H1 (cell line): Measurements from ENCODE around the gene KRTAP3-2. TPM values are rescaled to one million over a fixed set of nuclear protein-coding genes. Genes with fewer than 3 reads are reported as not detected.

Experiments used
- CTCF ChIA-PET: fragments of 300-600 bp; sonication (Branson Sonifier 250); formaldehyde crosslinking; loops from one replicate; lab custom pipeline; 2021; ENCODE audit not compliant: partially characterized antibody; lab: Charles Lee
- POLR2A ChIA-PET: fragments of 300-600 bp; sonication (Branson Sonifier 250); formaldehyde crosslinking; loops from one replicate; lab custom pipeline; 2021; ENCODE audit warnings: inconsistent platforms; ENCODE audit not compliant: partially characterized antibody; lab: Charles Lee
- DNase-seq, 2 experiments: peaks; one replicate each; pipeline versions ENCODE4 v3.0.0 to v3.0.0-alpha.2; 2010 to 2022; ENCODE audit warnings: low spot score in 2 of 2, low read depth in 1 of 2, mixed read lengths in 1 of 2
- FAIRE-seq: peaks from 2 replicates; lab custom pipeline; 2011; peaks lifted over from hg19 to GRCh38; lab: Jason Lieb, UNC
- H2AFZ ChIP-seq: 2 replicates; pipeline ENCODE4 v1.8.1; 2012; ENCODE audit warnings: low read length, inconsistent platforms
- H2AK5ac ChIP-seq: 2 replicates; pipeline ENCODE4 v1.6.1; 2013; ENCODE audit warnings: low read depth, low read length
- H2BK120ac ChIP-seq: replicated peaks from 2 replicates; pipeline ENCODE3; 2013; ENCODE audit warnings: low read depth, low read length, inconsistent platforms
- H2BK12ac ChIP-seq: 2 replicates; pipeline ENCODE4 v1.6.1; 2013; ENCODE audit warnings: low read depth, low read length
- H2BK15ac ChIP-seq: 2 replicates; pipeline ENCODE4 v1.6.1; 2013; ENCODE audit warnings: low read length
- H2BK20ac ChIP-seq: 2 replicates; pipeline ENCODE4 v1.6.1; 2013; ENCODE audit warnings: low read length
- H2BK5ac ChIP-seq: 2 replicates; pipeline ENCODE4 v1.6.1; 2013; ENCODE audit warnings: low read depth, low read length
- H3K14ac ChIP-seq: 2 replicates; pipeline ENCODE4 v1.6.1; 2013; ENCODE audit warnings: inconsistent platforms; ENCODE audit not compliant: insufficient read length
- H3K18ac ChIP-seq: 2 replicates; pipeline ENCODE4 v1.6.1; 2013; ENCODE audit warnings: low read length; ENCODE audit errors: extremely low read depth
- H3K23ac ChIP-seq: 2 replicates; pipeline ENCODE4 v1.6.1; 2013; ENCODE audit warnings: inconsistent platforms; ENCODE audit not compliant: insufficient read length
- H3K23me2 ChIP-seq: 2 replicates; pipeline ENCODE4 v1.6.1; 2013; ENCODE audit warnings: low read depth, low read length
- H3K27ac ChIP-seq: 2 replicates; pipeline ENCODE4 v1.6.1; 2011; ENCODE audit warnings: low read depth, low read length, inconsistent platforms
- H3K27me3 ChIP-seq, 4 experiments: replicated peaks in 1 of 4; 1 replicate in 1 of 4; 2 replicates in 3 of 4; pipeline versions ENCODE4 v1.6.1 to v1.8.1; 2011 to 2013; ENCODE audit warnings: low read length in 3 of 4, mild to moderate bottlenecking in 3 of 4, inconsistent platforms in 2 of 4, mixed read lengths in 2 of 4, moderate library complexity in 1 of 4; ENCODE audit not compliant: control insufficient read depth in 3 of 4, insufficient read depth in 3 of 4; ENCODE audit errors: extremely low read depth in 1 of 4
- H3K36me3 ChIP-seq, 4 experiments: 2 replicates each; pipeline versions ENCODE4 v1.6.1 to v1.8.1; 2011 to 2013; ENCODE audit warnings: mild to moderate bottlenecking in 4 of 4, low read length in 3 of 4, moderate library complexity in 2 of 4, control low read depth in 1 of 4, inconsistent platforms in 1 of 4; ENCODE audit not compliant: insufficient read depth in 4 of 4, control insufficient read depth in 2 of 4
- H3K4ac ChIP-seq: replicated peaks from 2 replicates; pipeline ENCODE3; 2013; ENCODE audit warnings: low read length, low read depth, mixed read lengths, inconsistent platforms; ENCODE audit not compliant: insufficient read length
- H3K4me1 ChIP-seq, 4 experiments: replicated peaks in 1 of 4; 1 replicate in 1 of 4; 2 replicates in 3 of 4; pipeline versions ENCODE4 v1.6.1 to v1.8.1; 2011 to 2013; ENCODE audit warnings: low read length in 3 of 4, inconsistent platforms in 2 of 4, mixed read lengths in 1 of 4; ENCODE audit not compliant: insufficient read depth in 4 of 4, control insufficient read depth in 3 of 4
- H3K4me2 ChIP-seq, 2 experiments: 2 replicates each; pipeline versions ENCODE4 v1.6.1 to v1.8.1; 2011 to 2013; ENCODE audit warnings: low read depth in 2 of 2, low read length in 2 of 2, control low read depth in 1 of 2, inconsistent platforms in 1 of 2, mild to moderate bottlenecking in 1 of 2; ENCODE audit not compliant: insufficient read depth in 1 of 2
- H3K4me3 ChIP-seq, 4 experiments: fragments of 200-600, 300-600 bp in 1 of 4; sonication (generic), shearing (Covaris generic), sonication (Bioruptor Twin) in 1 of 4; 2 replicates each; pipeline versions ENCODE4 v1.5.1 to v1.8.1; 2011 to 2016; ENCODE audit warnings: low read length in 4 of 4, low read depth in 3 of 4, control low read depth in 2 of 4, inconsistent platforms in 2 of 4, mild to moderate bottlenecking in 2 of 4, mixed read lengths in 1 of 4, moderate library complexity in 1 of 4; ENCODE audit not compliant: insufficient read depth in 2 of 4; ENCODE audit errors: extremely low read depth in 1 of 4
- H3K56ac ChIP-seq: replicated peaks from 2 replicates; pipeline ENCODE3; 2013; ENCODE audit warnings: low read depth, mild to moderate bottlenecking, mixed read lengths, low read length, inconsistent platforms; ENCODE audit not compliant: insufficient read length
- H3K79me1 ChIP-seq: 2 replicates; pipeline ENCODE4 v1.6.1; 2013; ENCODE audit warnings: low read depth, low read length, control low read depth
- H3K79me2 ChIP-seq, 2 experiments: 2 replicates each; pipeline versions ENCODE4 v1.6.1 to v1.8.1; 2012 to 2013; ENCODE audit warnings: low read length in 2 of 2, mild to moderate bottlenecking in 2 of 2, inconsistent platforms in 1 of 2; ENCODE audit not compliant: insufficient read depth in 2 of 2, control insufficient read depth in 1 of 2
- H3K9ac ChIP-seq, 4 experiments: replicated peaks in 1 of 4; 1 replicate in 1 of 4; 2 replicates in 3 of 4; pipeline versions ENCODE4 v1.6.1 to v1.8.1; 2011 to 2013; ENCODE audit warnings: low read depth in 3 of 4, low read length in 3 of 4, control low read depth in 2 of 4, mild to moderate bottlenecking in 2 of 4, moderate library complexity in 2 of 4, inconsistent platforms in 1 of 4; ENCODE audit errors: extremely low read depth in 1 of 4
- H3K9me3 ChIP-seq, 2 experiments: 2 replicates each; pipeline versions ENCODE4 v1.6.1 to v1.8.1; 2012 to 2013; ENCODE audit warnings: mild to moderate bottlenecking in 2 of 2, moderate library complexity in 2 of 2, control low read depth in 1 of 2, inconsistent platforms in 1 of 2, low read depth in 1 of 2, low read length in 1 of 2, mixed read lengths in 1 of 2; ENCODE audit not compliant: insufficient read depth in 2 of 2
- H4K20me1 ChIP-seq, 2 experiments: replicated peaks in 1 of 2; 2 replicates each; pipeline versions ENCODE3 to v1.8.1; 2011 to 2013; ENCODE audit warnings: inconsistent platforms in 2 of 2, low read length in 2 of 2, mild to moderate bottlenecking in 1 of 2; ENCODE audit not compliant: insufficient read depth in 2 of 2, control insufficient read depth in 1 of 2
- H4K5ac ChIP-seq: 2 replicates; pipeline ENCODE4 v1.6.1; 2013; ENCODE audit warnings: low read length, low read depth, mixed read lengths, inconsistent platforms; ENCODE audit not compliant: insufficient read length
- H4K8ac ChIP-seq: 2 replicates; pipeline ENCODE4 v1.8.0; 2013; ENCODE audit warnings: mild to moderate bottlenecking, moderate library complexity, low read length, inconsistent platforms; ENCODE audit not compliant: insufficient read depth; ENCODE audit errors: extremely low read depth
- H4K91ac ChIP-seq: replicated peaks from 2 replicates; pipeline ENCODE3; 2013; ENCODE audit warnings: low read length, mixed read lengths, inconsistent platforms; ENCODE audit not compliant: insufficient read length
- POLR2A ChIP-seq, 2 experiments: IDR thresholded peaks; 1 replicate in 1 of 2; 2 replicates in 1 of 2; pipeline ENCODE4 v1.6.1; 2011; ENCODE audit warnings: low read depth in 2 of 2, low read length in 2 of 2, mild to moderate bottlenecking in 2 of 2; ENCODE audit errors: control extremely low read depth in 1 of 2
- POU5F1 ChIP-seq: IDR thresholded peaks from 2 replicates; pipeline ENCODE4 v1.6.1; 2011; ENCODE audit warnings: low read depth, mild to moderate bottlenecking, low read length, moderate library complexity
- RBBP5 ChIP-seq: IDR thresholded peaks from 2 replicates; pipeline ENCODE4 v1.7.1; 2012; ENCODE audit warnings: low read depth, mild to moderate bottlenecking, inconsistent platforms, low read length, moderate library complexity, borderline replicate concordance
- SAP30 ChIP-seq: fragments of 300-600 bp; sonication (generic); IDR thresholded peaks from 2 replicates; pipeline ENCODE4 v1.7.1; 2012; ENCODE audit warnings: low read length, moderate library complexity, mild to moderate bottlenecking, inconsistent platforms; ENCODE audit not compliant: insufficient read depth, insufficient replicate concordance
- WGBS, 2 experiments: shearing (Covaris generic) in 1 of 2; methylation state at CpG; one replicate each; pipeline versions ENCODE4 v1.1.6 to v1.1.7; 2013 to 2015; ENCODE audit warnings: low lambda C conversion rate in 2 of 2, mixed read lengths in 2 of 2, inconsistent platforms in 1 of 2, low coverage in 1 of 2, missing lambda C conversion rate in 1 of 2; ENCODE audit not compliant: insufficient replicate concordance in 2 of 2, insufficient coverage in 1 of 2, insufficient read length in 1 of 2; ENCODE audit errors: extremely low coverage in 1 of 2, missing lambda C conversion rate in 1 of 2; 5-methylcytosine and 5-hydroxymethylcytosine counted together
- polyA plus RNA-seq, 7 experiments: library from polyadenylated mRNA; depleted of rRNA in 3 of 7; stranded (reverse) in 5 of 7; unstranded in 2 of 7; fragments of >200 nt in 5 of 7; fragments of 200-250 nt in 2 of 7; gene quantifications; 1 replicate in 5 of 7; 2 replicates in 1 of 7; 4 replicates in 1 of 7; pipeline versions ENCODE4 v1.2.1 to v1.2.3, GENCODE V29; 2011 to 2013; ENCODE audit warnings: missing spikeins in 2 of 7, mixed read lengths in 2 of 7
- total RNA-seq: library from RNA; stranded (reverse); fragmentation: NEBNext Ultra II Directional; extraction: Animal tissue kit (Norgen Biotek cat#: 25700); gene quantifications from 2 replicates; pipeline ENCODE4 v1.2.1, GENCODE V29; 2021

The KRTAP3-2 gene
- total and polyA plus RNA-seq, 2 of the 8 experiments (the other 6 are each of a cell fraction or from before 2014, with no cell fraction given) = not detected

- Histone ChIP-seq H4K8ac (no peak overlapping the region), H2BK120ac (no peak overlapping the region), H3K4me3 (no peak overlapping the region), H3K4me1 (peaks cover 0 to 2% (median 0%) of the 10 kb centered on the region in 4 experiments; a peak in 1 of 7 replicates)
- TF ChIP-seq RBBP5 (no peak), POLR2A (IDR thresholded peaks at IDR 0.05; ENCODE audit: control extremely low read depth in 1 of 2, low read depth in 2 of 2, low read length in 2 of 2) (no peak), POU5F1 (no peak), SAP30 (no peak)
- TF ChIP-seq, all 59 proteins: peak for 0
- Histone ChIP-seq H3K14ac (no peak overlapping the region), H3K79me1 (no peaks in the 10 kb centered on the region), H2BK20ac (no peak overlapping the region), H2AFZ (no peak overlapping the region), H4K5ac (no peak overlapping the region), H3K18ac (no peak overlapping the region), H2BK12ac (no peak overlapping the region), H3K9ac (no peak overlapping the region), H3K23me2 (no peaks in the 10 kb centered on the region), H3K4me2 (no peak overlapping the region), H2AK5ac (no peak overlapping the region), H2BK15ac (no peak overlapping the region), H3K23ac (no peak overlapping the region), H3K56ac (no peak overlapping the region), H3K9me3 (no peaks in the 10 kb centered on the region), H4K20me1 (no peaks in the 10 kb centered on the region), H2BK5ac (no peak overlapping the region), H4K91ac (no peak overlapping the region), H3K36me3 (no peaks in the 10 kb centered on the region), H3K27me3 (no peaks in the 10 kb centered on the region), H3K4ac (no peak overlapping the region), H3K27ac (no peak overlapping the region), H3K79me2 (no peaks in the 10 kb centered on the region)
- no peak for DNase-seq
- ChIA-PET POLR2A (no interaction called here), CTCF (interaction anchor here (0.6 to 1.0 kb wide), 3 partner anchors 10 to 85 kb away, joined by 3 read pairs; no protein-coding TSS in a partner anchor)
- no peak for FAIRE-seq
- WGBS, 2 experiments = 59% methylated on average over 2 of the region's 2 CpGs; no CpG with 5 or more reads in 1 of the 2 experiments
Measured at GRCh38 chr17:41049110-41049509, 49.4 kb upstream of the KRTAP3-2 start.
